ENCODE measurements around the gene AEN. TPM values are rescaled to one million over a fixed set of nuclear protein-coding genes. Genes with fewer than 3 reads are reported as not detected.

Gene AEN
- total and polyA plus RNA-seq, 8 donors: 8.9 to 26.8 (median 15.1) TPM

GRCh38 chr15:88649753-88650551 is 28.8 kb downstream of the AEN start:
- DNase-seq: no peak
- no peak overlapping the region for H3K4me3 ChIP-seq
- ATAC-seq: no peak
- no peak for TF ChIP-seq CTCF (IDR thresholded peaks at IDR 0.05)
- no peaks in the 10 kb centered on the region for H3K9me3 ChIP-seq
- peaks cover 10 to 23% (median 17%) of the 10 kb centered on the region in 3 donors for H3K4me1 ChIP-seq
- H3K27me3 ChIP-seq: no peaks in the 10 kb centered on the region
- WGBS, 2 donors: 78 to 85% methylated on average over 23 of the region's 23 CpGs
- peak overlapping the region in 1 of 4 donors; percentile 51 for H3K27ac ChIP-seq
- intact Hi-C loops (cut with DNase I): no loop called here
- no peak for FAIRE-seq
- H3K36me3 ChIP-seq: no peaks in the 10 kb centered on the region

DNA sequence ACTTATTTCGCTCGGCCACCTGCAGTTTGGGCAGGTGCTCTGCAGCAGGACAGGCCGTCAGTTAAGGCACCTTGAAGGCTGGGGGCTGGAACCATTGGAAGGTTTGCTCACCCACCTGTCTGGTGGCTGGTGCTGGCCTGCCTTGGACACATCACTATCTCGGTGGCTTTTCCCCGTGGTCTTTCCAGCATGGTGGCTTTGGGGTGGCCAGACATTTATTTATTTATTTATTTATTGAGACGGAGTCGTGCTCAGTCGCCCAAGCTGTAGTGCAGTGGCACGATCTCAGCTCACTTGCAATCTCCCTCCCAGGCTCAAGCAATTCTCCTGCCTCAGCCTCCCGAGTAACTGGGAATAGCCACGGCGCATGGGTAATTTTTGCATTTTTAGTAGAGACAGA is 29.4 kb downstream of the AEN start:
- WGBS, 2 donors: 82 to 87% methylated on average over 12 of the region's 12 CpGs
- Histone ChIP-seq H3K4me1 (peaks cover 10 to 23% (median 17%) of the 10 kb centered on the region in 3 donors), H3K9me3 (no peaks in the 10 kb centered on the region), H3K4me3 (no peak overlapping the region), H3K27me3 (no peaks in the 10 kb centered on the region), H3K27ac (no peak overlapping the region), H3K36me3 (no peaks in the 10 kb centered on the region)
- intact Hi-C loops (cut with DNase I): no loop called here
- no peak for DNase-seq
- no peak for FAIRE-seq
- TF ChIP-seq CTCF (IDR thresholded peaks at IDR 0.05): no peak
- ATAC-seq: no peak

DNA sequence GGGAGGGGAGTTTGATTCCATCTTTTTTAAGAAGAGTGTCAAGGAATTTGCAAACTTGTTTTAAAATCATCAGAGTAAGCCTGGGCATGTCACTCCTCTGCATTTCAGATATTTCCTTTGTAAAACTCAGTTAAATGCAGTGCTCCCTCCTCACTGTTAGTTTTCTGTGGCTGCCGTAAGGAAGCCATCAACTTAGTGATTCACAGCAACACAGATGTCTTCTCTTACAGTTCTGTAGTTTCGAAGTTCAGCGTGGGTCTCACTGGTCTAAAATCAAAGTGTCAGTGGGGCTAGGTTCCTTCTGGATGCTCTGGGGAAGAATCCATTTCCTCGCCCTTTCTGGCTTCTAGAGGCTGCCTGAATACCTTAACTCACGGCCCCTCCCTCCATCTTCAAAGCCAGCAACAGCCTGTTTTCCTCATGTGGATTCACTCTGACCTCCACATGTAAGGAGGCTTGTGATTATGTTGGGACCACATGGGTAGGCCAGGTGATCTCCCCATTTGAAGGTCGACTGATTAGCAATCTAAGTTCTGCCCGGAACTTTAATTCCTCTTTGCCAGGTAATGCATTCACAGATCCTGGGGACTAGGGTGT is 30.1 kb downstream of the AEN start:
- no peak overlapping the region for H3K4me3 ChIP-seq
- H3K36me3 ChIP-seq: no peaks in the 10 kb centered on the region
- H3K27me3 ChIP-seq: no peaks in the 10 kb centered on the region
- H3K27ac ChIP-seq: no peak overlapping the region
- DNase-seq (no peak), ATAC-seq (no peak), FAIRE-seq (no peak)
- no peak for TF ChIP-seq CTCF (IDR thresholded peaks at IDR 0.05)
- H3K9me3 ChIP-seq: no peaks in the 10 kb centered on the region
- peaks cover 10 to 23% (median 17%) of the 10 kb centered on the region in 3 donors for H3K4me1 ChIP-seq
- 70 to 72% methylated on average over 7 of the region's 7 CpGs for WGBS, 2 donors
- intact Hi-C loops (cut with DNase I): no loop called here

DNA sequence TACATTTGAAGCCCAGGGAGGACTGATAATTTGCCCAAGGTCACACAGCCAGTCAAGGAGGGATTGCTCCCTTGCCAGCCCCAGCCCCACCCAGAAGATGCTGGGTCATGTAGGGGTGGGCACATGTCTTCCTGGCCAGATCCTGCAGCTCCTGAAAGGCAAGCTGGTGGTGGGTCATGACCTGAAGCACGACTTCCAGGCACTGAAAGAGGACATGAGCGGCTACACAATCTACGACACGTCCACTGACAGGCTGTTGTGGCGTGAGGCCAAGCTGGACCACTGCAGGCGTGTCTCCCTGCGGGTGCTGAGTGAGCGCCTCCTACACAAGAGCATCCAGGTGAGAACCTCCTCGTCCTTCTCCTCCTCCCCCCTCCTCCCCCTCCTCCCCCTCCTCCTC is 30.8 kb downstream of the AEN start:
- intact Hi-C loops (cut with DNase I): no loop called here
- WGBS, 2 donors: 89 to 97% methylated on average over 8 to 9 of the region's 9 CpGs
- H3K4me1 ChIP-seq: peaks cover 10 to 23% (median 17%) of the 10 kb centered on the region in 3 donors
- no peak for TF ChIP-seq CTCF (IDR thresholded peaks at IDR 0.05)
- H3K27ac ChIP-seq: no peak overlapping the region
- DNase-seq (no peak), ATAC-seq (no peak), FAIRE-seq (no peak)
- no peaks in the 10 kb centered on the region for H3K9me3 ChIP-seq
- no peaks in the 10 kb centered on the region for H3K27me3 ChIP-seq
- H3K4me3 ChIP-seq: no peak overlapping the region
- H3K36me3 ChIP-seq: no peaks in the 10 kb centered on the region

All from pancreas (tissue), 10 donors.